ENCODE measurements around the gene RPS6KA5.

RPS6KA5 gene

GRCh38 chr14:90903101-90903500 lies 157.3 kb downstream of the RPS6KA5 start:
- TF ChIP-seq CTCF (IDR thresholded peaks at IDR 0.05) (peak; percentile 76), ZFX (IDR thresholded peaks at IDR 0.05; ENCODE audit: borderline replicate concordance) (no peak)
- H3K27ac ChIP-seq = no peak overlapping the region

GRCh38 chr14:90900476-90901083 lies 159.9 kb downstream of the RPS6KA5 start:
- TF ChIP-seq ZFX (IDR thresholded peaks at IDR 0.05; ENCODE audit: borderline replicate concordance) (no peak), CTCF (IDR thresholded peaks at IDR 0.05) (no peak)
- no peak overlapping the region for H3K27ac ChIP-seq

GRCh38 chr14:90897022-90897421 lies 163.4 kb downstream of the RPS6KA5 start:
- TF ChIP-seq CTCF (IDR thresholded peaks at IDR 0.05) (no peak), ZFX (IDR thresholded peaks at IDR 0.05; ENCODE audit: borderline replicate concordance) (no peak)
- H3K27ac ChIP-seq = no peak overlapping the region

- TF ChIP-seq CTCF (IDR thresholded peaks at IDR 0.05) (no peak), ZFX (IDR thresholded peaks at IDR 0.05; ENCODE audit: borderline replicate concordance) (no peak)
These were observed 166.2 kb downstream of the RPS6KA5 start for GRCh38 chr14:90894241-90894640.

GRCh38 chr14:90893510-90893909 lies 166.9 kb downstream of the RPS6KA5 start:
- no peak for TF ChIP-seq ZFX (IDR thresholded peaks at IDR 0.05; ENCODE audit: borderline replicate concordance)
- TF ChIP-seq CTCF (IDR thresholded peaks at IDR 0.05) = no peak
- no peak overlapping the region for H3K27ac ChIP-seq

More at GRCh38 chr14:90894241-90894640, 166.2 kb downstream of the RPS6KA5 start:
- no peak overlapping the region for H3K27ac ChIP-seq

GRCh38 chr14:90892970-90893369 lies 167.5 kb downstream of the RPS6KA5 start:
- no peak overlapping the region for H3K27ac ChIP-seq
- TF ChIP-seq ZFX (IDR thresholded peaks at IDR 0.05; ENCODE audit: borderline replicate concordance) (no peak), CTCF (IDR thresholded peaks at IDR 0.05) (no peak)

GRCh38 chr14:90891326-90891725 lies 169.1 kb downstream of the RPS6KA5 start:
- H3K27ac ChIP-seq = no peak overlapping the region
- TF ChIP-seq CTCF (IDR thresholded peaks at IDR 0.05) = no peak
- TF ChIP-seq ZFX (IDR thresholded peaks at IDR 0.05; ENCODE audit: borderline replicate concordance) = no peak
